Breast epithelium (tissue), 3 donors: ENCODE results near the gene COTL1.

ENCODE experiments used
- CTCF ChIP-seq, 3 donors: fragments of 450-650 bp; IDR thresholded peaks; one replicate each; pipeline ENCODE4 v1.5.1; 2016 to 2017; ENCODE audit warnings: antibody characterized with exemption in 3 of 3, mild to moderate bottlenecking in 3 of 3, moderate library complexity in 3 of 3
- POLR2A ChIP-seq: fragments of 450-650 bp; IDR thresholded peaks from one replicate; pipeline ENCODE4 v1.6.1; 2016; ENCODE audit warnings: antibody characterized with exemption, mild to moderate bottlenecking, moderate library complexity
- POLR2AphosphoS5 ChIP-seq, 3 donors: sonication (generic); formaldehyde crosslinking; IDR thresholded peaks; one replicate each; pipeline ENCODE4 v1.6.1; 2017; ENCODE audit warnings: antibody characterized with exemption in 3 of 3

DNA sequence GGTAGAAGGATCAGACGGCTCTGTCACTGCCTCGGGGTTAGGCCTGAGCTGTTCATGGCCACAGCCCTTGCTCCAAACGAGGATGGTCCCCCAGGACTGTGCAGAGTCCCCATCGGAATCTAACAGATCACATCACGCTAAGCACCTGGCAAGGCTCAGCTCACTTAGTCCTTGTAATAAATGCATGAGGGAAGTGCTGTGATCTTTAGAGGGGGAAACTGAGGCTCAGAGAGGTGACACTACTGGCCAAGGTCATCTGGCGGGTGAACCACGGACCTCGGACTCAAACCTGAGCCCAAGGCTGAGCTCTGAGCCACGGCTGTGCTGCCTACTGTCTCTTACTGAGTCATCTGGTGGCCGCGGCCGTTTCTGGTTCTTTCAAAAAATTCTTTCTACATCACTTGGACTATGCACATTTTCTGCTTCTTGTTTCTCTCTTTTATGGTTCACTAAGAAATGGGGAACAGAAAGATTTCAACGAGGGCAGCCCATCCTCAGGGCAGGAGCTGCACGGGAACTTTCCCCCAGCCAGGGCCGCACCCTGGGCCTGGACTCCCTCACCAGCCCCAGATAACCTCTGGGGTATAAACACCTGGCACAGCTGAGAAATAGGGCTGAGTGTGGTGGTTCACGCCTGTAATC, 55.6 kb downstream of the COTL1 start:
- TF ChIP-seq CTCF (IDR thresholded peaks at IDR 0.05), result no peak
- TF ChIP-seq POLR2AphosphoS5 (IDR thresholded peaks at IDR 0.05), result no peak
- TF ChIP-seq POLR2A, result no peak
